A549 (cell line): ENCODE data around the gene ZNF79. TPM values are rescaled to one million over a fixed set of nuclear protein-coding genes. Genes with fewer than 3 reads are reported as not detected.

ENCODE experiments used
- ATAC-seq, 2 experiments: fragments of 200-7000 bp in 1 of 2; fragments of >200 bp in 1 of 2; cut with Nextera tagmentation in 1 of 2; cut with Tn5 transposase in 1 of 2; 3 replicates each; pipeline versions ENCODE4 v1.8.0 to v1.9.1; 2018 to 2020; ENCODE audit warnings: mild to moderate bottlenecking in 1 of 2, moderate library complexity in 1 of 2
- CTCF ChIA-PET: fragments of 300-600 bp; sonication (Branson Sonifier 250); formaldehyde crosslinking; extraction: SDS; loops from one replicate; lab custom pipeline; 2021; ENCODE audit warnings: antibody characterized with exemption, inconsistent platforms; lab: Yijun Ruan, JAX
- POLR2A ChIA-PET: fragments of 350-600 bp; formaldehyde crosslinking; extraction: SDS; loops from one replicate; lab custom pipeline; 2021; ENCODE audit warnings: antibody characterized with exemption, inconsistent platforms; lab: Yijun Ruan, JAX
- DNase-seq, 2 experiments: peaks; one replicate each; pipeline versions ENCODE4 v3.0.0 to v3.0.0-alpha.2; 2011 to 2016; ENCODE audit warnings: low read depth in 1 of 2, low spot score in 1 of 2
- FAIRE-seq: peaks from 2 replicates; lab custom pipeline; 2011; peaks lifted over from hg19 to GRCh38; lab: Jason Lieb, UNC
- H3K27ac ChIP-seq, 2 experiments: fragments of >200 bp; sonication (Bioruptor Twin); formaldehyde crosslinking; 3 replicates each; pipeline ENCODE4 v1.5.1; 2016 to 2017
- H3K4me1 ChIP-seq: fragments of >200 bp; sonication (Bioruptor Twin); formaldehyde crosslinking; 3 replicates; pipeline ENCODE4 v1.6.1; 2016
- H3K4me2 ChIP-seq: fragments of >200 bp; sonication (Bioruptor Twin); formaldehyde crosslinking; 3 replicates; pipeline ENCODE4 v1.6.1; 2016
- H3K4me3 ChIP-seq: fragments of >200 bp; sonication (Bioruptor Twin); formaldehyde crosslinking; 3 replicates; pipeline ENCODE4 v1.5.1; 2016
- H3K9me3 ChIP-seq: fragments of >200 bp; sonication (Bioruptor Twin); formaldehyde crosslinking; 3 replicates; pipeline ENCODE4 v1.6.1; 2016
- BHLHE40 ChIP-seq: IDR thresholded peaks from 2 replicates; pipeline ENCODE4 v1.6.1; 2012; ENCODE audit warnings: low read depth, low read length, inconsistent platforms
- CHD4 ChIP-seq: fragments of 200-600 bp; sonication (generic); IDR thresholded peaks from 2 replicates; pipeline ENCODE4 v1.6.1; 2016; ENCODE audit warnings: antibody characterized with exemption, mild to moderate bottlenecking, borderline replicate concordance
- EHF ChIP-seq: fragments of 250-450 bp; sonication (Bioruptor Pico); IDR thresholded peaks from 2 replicates; pipeline ENCODE4 v1.5.0; 2020; ENCODE audit warnings: mild to moderate bottlenecking
- EHMT2 ChIP-seq: fragments of 200-600 bp; sonication (generic); IDR thresholded peaks from 2 replicates; pipeline ENCODE4 v1.6.1; 2016; ENCODE audit warnings: antibody characterized with exemption, low read depth, mild to moderate bottlenecking, moderate library complexity
- ELK1 ChIP-seq: fragments of 150-350 bp; IDR thresholded peaks from 2 replicates; pipeline ENCODE4 v1.6.1; 2014; ENCODE audit warnings: low read depth, mild to moderate bottlenecking, low read length
- ESRRA ChIP-seq: fragments of 150-350 bp; IDR thresholded peaks from 2 replicates; pipeline ENCODE4 v1.6.1; 2014; ENCODE audit warnings: mild to moderate bottlenecking, low read length, borderline replicate concordance
- HMGXB4 ChIP-seq: fragments of 250-450 bp; sonication (Bioruptor Pico); IDR thresholded peaks from 2 replicates; pipeline ENCODE4 v1.5.0; 2021; ENCODE audit warnings: mild to moderate bottlenecking, moderate library complexity, borderline replicate concordance
- HOXB13 ChIP-seq: fragments of 250-450 bp; sonication (Bioruptor Pico); IDR thresholded peaks from 2 replicates; pipeline ENCODE4 v1.5.0; 2020; ENCODE audit warnings: low read depth, mild to moderate bottlenecking, moderate library complexity
- HOXB5 ChIP-seq: fragments of 250-450 bp; sonication (Bioruptor Pico); IDR thresholded peaks from 2 replicates; pipeline ENCODE4 v1.5.0; 2020; ENCODE audit warnings: mild to moderate bottlenecking, moderate library complexity
- MAX ChIP-seq: IDR thresholded peaks from 2 replicates; pipeline ENCODE4 v1.6.1; 2012
- PBX3 ChIP-seq: IDR thresholded peaks from 2 replicates; pipeline ENCODE4 v1.6.1; 2012
- POLR2A ChIP-seq: IDR thresholded peaks from 2 replicates; pipeline ENCODE4 v1.6.1; 2012; ENCODE audit warnings: mild to moderate bottlenecking, low read length
- RFX5 ChIP-seq: fragments of 450-650 bp; IDR thresholded peaks from 2 replicates; pipeline ENCODE4 v1.7.1; 2014; ENCODE audit warnings: antibody characterized with exemption, mild to moderate bottlenecking, moderate library complexity
- RNF2 ChIP-seq: fragments of 200-600 bp; sonication (generic); IDR thresholded peaks from 2 replicates; pipeline ENCODE4 v1.6.1; 2016; ENCODE audit warnings: low read depth, mild to moderate bottlenecking, antibody characterized with exemption, moderate library complexity, borderline replicate concordance
- TFCP2L1 ChIP-seq: fragments of 250-450 bp; sonication (Bioruptor Pico); IDR thresholded peaks from 2 replicates; pipeline ENCODE4 v1.5.0; 2021; ENCODE audit warnings: mild to moderate bottlenecking
- TP53 ChIP-seq: fragments of 250-450 bp; sonication (Bioruptor Pico); IDR thresholded peaks from 2 replicates; pipeline ENCODE4 v1.5.0; 2021; ENCODE audit warnings: mild to moderate bottlenecking, moderate library complexity
- USF2 ChIP-seq: fragments of 450-650 bp; IDR thresholded peaks from 2 replicates; pipeline ENCODE4 v1.6.1; 2014; ENCODE audit warnings: antibody characterized with exemption
- ZC3H11A ChIP-seq: fragments of 450-650 bp; IDR thresholded peaks from 2 replicates; pipeline ENCODE4 v1.6.1; 2014; ENCODE audit warnings: antibody characterized with exemption, mild to moderate bottlenecking
- ZFP36 ChIP-seq: fragments of 450-650 bp; IDR thresholded peaks from 2 replicates; pipeline ENCODE4 v1.6.1; 2014; ENCODE audit warnings: borderline replicate concordance; ENCODE audit not compliant: partially characterized antibody
- ZSCAN20 ChIP-seq: fragments of 250-450 bp; sonication (Bioruptor Pico); IDR thresholded peaks from 2 replicates; pipeline ENCODE4 v1.8.0; 2022; ENCODE audit warnings: mild to moderate bottlenecking, moderate library complexity
- WGBS: methylation state at CpG from one replicate; pipeline ENCODE4 v1.1.6; 2017; ENCODE audit errors: missing lambda C conversion rate; 5-methylcytosine and 5-hydroxymethylcytosine counted together
- polyA plus RNA-seq, 4 experiments: library from polyadenylated mRNA; depleted of rRNA in 3 of 4; stranded (reverse); fragments of >200 nt; fragmentation: RNase III in 1 of 4; extraction: RNeasy Plus Mini Kit Qiagen cat#74134 plus additional on column Dnase treatment in 1 of 4; gene quantifications; 2 replicates in 3 of 4; 3 replicates in 1 of 4; pipeline ENCODE4 v1.2.3, GENCODE V29; 2011 to 2017

The ZNF79 gene
- polyA plus RNA-seq, 2 of the 4 experiments (the other 2 are of a cell fraction) = 4.9 to 5.7 TPM

- 89% methylated on average over 9 of the region's 9 CpGs for WGBS
- Histone ChIP-seq H3K4me1 (no peaks in the 10 kb centered on the region), H3K4me3 (no peak overlapping the region), H3K27ac (no peak overlapping the region), H3K9me3 (no peaks in the 10 kb centered on the region), H3K4me2 (no peak overlapping the region)
- FAIRE-seq (no peak), ATAC-seq (no peak), DNase-seq (no peak)
- CTCF ChIA-PET = interaction anchor here (0.7 to 36.3 kb wide), 13 partner anchors 9 to 550 kb away, joined by 3 to 821 read pairs (median 4); no protein-coding TSS in a partner anchor
- TF ChIP-seq HOXB5 (CRISPR knock-in tag) = no peak
- no peak for TF ChIP-seq TFCP2L1 (CRISPR knock-in tag)
- TF ChIP-seq ZFP36 = no peak
- TF ChIP-seq ZC3H11A = no peak
- no peak for TF ChIP-seq ESRRA
- TF ChIP-seq HMGXB4 (CRISPR knock-in tag) = no peak
- TF ChIP-seq POLR2A = no peak
- TF ChIP-seq RNF2 = no peak
- no peak for TF ChIP-seq MAX
- TF ChIP-seq TP53 (CRISPR knock-in tag) = no peak
- TF ChIP-seq CHD4 = no peak
- TF ChIP-seq PBX3 = no peak
- TF ChIP-seq EHMT2 = no peak
- POLR2A ChIA-PET = no interaction called here
Observed at GRCh38 chr9:127490535-127491230, 66.5 kb downstream of the ZNF79 start.

- 92% methylated on average over 10 of the region's 10 CpGs for WGBS
- Histone ChIP-seq H3K4me3 (no peak overlapping the region), H3K4me1 (no peaks in the 10 kb centered on the region), H3K27ac (peak overlapping the region in 1 of 2 experiments; percentile 4; a peak in 1 of 6 replicates), H3K4me2 (no peak overlapping the region), H3K9me3 (no peaks in the 10 kb centered on the region)
- DNase-seq (no peak), FAIRE-seq (no peak), ATAC-seq (peak; percentile 5 to 6; a peak in 1 of 6 replicates)
- POLR2A ChIA-PET = no interaction called here
- CTCF ChIA-PET = interaction anchor here (1.4 to 36.3 kb wide), 9 partner anchors 12 to 551 kb away, joined by 3 to 821 read pairs (median 4); no protein-coding TSS in a partner anchor
- TF ChIP-seq ZSCAN20 (CRISPR knock-in tag) (no peak), HOXB13 (no peak), EHF (CRISPR knock-in tag) (no peak), ZFP36 (no peak), USF2 (no peak), BHLHE40 (no peak), RFX5 (no peak), ELK1 (no peak)
Observed at GRCh38 chr9:127491516-127491915, 67.3 kb downstream of the ZNF79 start.
